ENCODE measurements around the gene MAST4.

- TF ChIP-seq CTCF (optimal IDR thresholded peaks at IDR 0.05 in 1 of 3, IDR thresholded peaks at IDR 0.05 in 1 of 3, conservative IDR thresholded peaks at IDR 0.05 in 1 of 3; ENCODE audit: extremely low read depth in 1 of 3, insufficient read depth in 2 of 3, low read length in 3 of 3) (no peak), EZH2 (IDR thresholded peaks at IDR 0.05; ENCODE audit: low read length) (no peak)
Observed at GRCh38 chr5:66987540-66987939, 391.3 kb downstream of the MAST4 start.

Measured in keratinocyte (primary cell).